ENCODE data around the gene ITGBL1. TPM values are rescaled to one million over a fixed set of nuclear protein-coding genes. Genes with fewer than 3 reads are reported as not detected.
A peak's percentile ranks its signal among the peaks of the same experiment; 100 is the strongest.

Gene ITGBL1
- total RNA-seq, 4 donors from 2014 or later = 0.61 to 6.7 (median 5.0) TPM

GRCh38 chr13:101516262-101516661, 63.8 kb downstream of the ITGBL1 start:
- Histone ChIP-seq H3K36me3 (no peaks in the 10 kb centered on the region), H3K9me3 (no peaks in the 10 kb centered on the region), H3K27ac (no peak overlapping the region), H3K4me1 (no peaks in the 10 kb centered on the region), H3K4me3 (no peak overlapping the region), H3K27me3 (no peaks in the 10 kb centered on the region)
- TF ChIP-seq POLR2A (IDR thresholded peaks at IDR 0.05) = no peak
- TF ChIP-seq, protein P1, sequence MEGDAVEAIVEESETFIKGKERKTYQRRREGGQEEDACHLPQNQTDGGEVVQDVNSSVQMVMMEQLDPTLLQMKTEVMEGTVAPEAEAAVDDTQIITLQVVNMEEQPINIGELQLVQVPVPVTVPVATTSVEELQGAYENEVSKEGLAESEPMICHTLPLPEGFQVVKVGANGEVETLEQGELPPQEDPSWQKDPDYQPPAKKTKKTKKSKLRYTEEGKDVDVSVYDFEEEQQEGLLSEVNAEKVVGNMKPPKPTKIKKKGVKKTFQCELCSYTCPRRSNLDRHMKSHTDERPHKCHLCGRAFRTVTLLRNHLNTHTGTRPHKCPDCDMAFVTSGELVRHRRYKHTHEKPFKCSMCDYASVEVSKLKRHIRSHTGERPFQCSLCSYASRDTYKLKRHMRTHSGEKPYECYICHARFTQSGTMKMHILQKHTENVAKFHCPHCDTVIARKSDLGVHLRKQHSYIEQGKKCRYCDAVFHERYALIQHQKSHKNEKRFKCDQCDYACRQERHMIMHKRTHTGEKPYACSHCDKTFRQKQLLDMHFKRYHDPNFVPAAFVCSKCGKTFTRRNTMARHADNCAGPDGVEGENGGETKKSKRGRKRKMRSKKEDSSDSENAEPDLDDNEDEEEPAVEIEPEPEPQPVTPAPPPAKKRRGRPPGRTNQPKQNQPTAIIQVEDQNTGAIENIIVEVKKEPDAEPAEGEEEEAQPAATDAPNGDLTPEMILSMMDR (IDR thresholded peaks at IDR 0.05 in 4 of 5, conservative IDR thresholded peaks at IDR 0.05 in 1 of 5) = no peak
- DNase-seq (no peak), ATAC-seq (no peak)
- in situ Hi-C loops (cut with MboI; ENCODE audit: low sequenced_read_pairs in 4 of 4) = loop anchor here in 3 of 4 donors (10.0 to 25.0 kb wide), 2 partner anchors 239 to 246 kb away; no protein-coding TSS in a partner anchor
- intact Hi-C loops (cut with DNase I; ENCODE audit: low total_unique reads) = no loop called here

GRCh38 chr13:101520672-101521071, 68.2 kb downstream of the ITGBL1 start:
- in situ Hi-C loops (cut with MboI; ENCODE audit: low sequenced_read_pairs in 4 of 4) = loop anchor here in 2 of 4 donors (25.0 kb wide), 1 partner anchor 242 kb away; no protein-coding TSS in a partner anchor
- DNase-seq = no peak

GRCh38 chr13:101521371-101521770, 68.9 kb downstream of the ITGBL1 start:
- TF ChIP-seq POLR2A (IDR thresholded peaks at IDR 0.05) = no peak
- TF ChIP-seq, protein P1 (IDR thresholded peaks at IDR 0.05 in 4 of 5, conservative IDR thresholded peaks at IDR 0.05 in 1 of 5) = no peak

More at GRCh38 chr13:101520672-101521071, 68.2 kb downstream of the ITGBL1 start:
- no peak for TF ChIP-seq POLR2A (IDR thresholded peaks at IDR 0.05)
- TF ChIP-seq, protein P1 (IDR thresholded peaks at IDR 0.05 in 4 of 5, conservative IDR thresholded peaks at IDR 0.05 in 1 of 5) = no peak
- H3K4me1 ChIP-seq = no peaks in the 10 kb centered on the region
- no peaks in the 10 kb centered on the region for H3K9me3 ChIP-seq
- no peaks in the 10 kb centered on the region for H3K27me3 ChIP-seq
- intact Hi-C loops (cut with DNase I; ENCODE audit: low total_unique reads) = loop anchor here (10.0 kb wide), 1 partner anchor 174 kb away; no protein-coding TSS in a partner anchor
- no peak overlapping the region for H3K4me3 ChIP-seq
- H3K27ac ChIP-seq = no peak overlapping the region
- ATAC-seq = no peak
- no peaks in the 10 kb centered on the region for H3K36me3 ChIP-seq

DNA sequence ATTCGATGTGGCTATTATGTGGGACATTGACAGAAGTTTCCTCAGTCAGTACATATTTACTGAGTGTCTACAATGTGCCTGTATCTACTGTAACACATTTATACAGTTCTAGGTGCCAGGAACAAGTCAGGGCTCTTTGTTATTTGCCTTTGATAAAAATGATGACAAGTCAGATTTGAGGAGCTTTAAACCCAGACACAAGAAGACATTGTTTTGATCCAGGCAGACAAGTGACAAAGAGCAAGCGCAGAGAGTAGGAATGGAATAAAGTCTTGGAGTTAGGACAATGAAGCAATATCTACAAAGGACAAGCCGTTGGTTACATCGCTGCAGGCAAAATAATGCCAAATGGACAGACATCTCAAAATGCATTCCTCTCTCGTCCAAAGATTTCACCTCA, 70.1 kb downstream of the ITGBL1 start:
- no peak for ATAC-seq

More at GRCh38 chr13:101521371-101521770, 68.9 kb downstream of the ITGBL1 start:
- Histone ChIP-seq H3K27ac (no peak overlapping the region), H3K36me3 (no peaks in the 10 kb centered on the region), H3K4me3 (no peak overlapping the region), H3K9me3 (no peaks in the 10 kb centered on the region), H3K4me1 (no peaks in the 10 kb centered on the region), H3K27me3 (no peaks in the 10 kb centered on the region)
- intact Hi-C loops (cut with DNase I; ENCODE audit: low total_unique reads) = loop anchor here (10.0 kb wide), 1 partner anchor 173 kb away; no protein-coding TSS in a partner anchor
- no peak for ATAC-seq
- DNase-seq = no peak
- in situ Hi-C loops (cut with MboI; ENCODE audit: low sequenced_read_pairs in 4 of 4) = loop anchor here in 2 of 4 donors (25.0 kb wide), 1 partner anchor 241 kb away; no protein-coding TSS in a partner anchor

More for the DNA sequence above, 70.1 kb downstream of the ITGBL1 start:
- in situ Hi-C loops (cut with MboI; ENCODE audit: low sequenced_read_pairs in 4 of 4) (loop anchor here in 2 of 4 donors (25.0 kb wide), 1 partner anchor 240 kb away; no protein-coding TSS in a partner anchor), intact Hi-C loops (cut with DNase I; ENCODE audit: low total_unique reads) (loop anchor here (10.0 kb wide), 1 partner anchor 172 kb away; no protein-coding TSS in a partner anchor)
- Histone ChIP-seq H3K9me3 (no peaks in the 10 kb centered on the region), H3K4me3 (no peak overlapping the region), H3K27ac (peak overlapping the region in 3 of 4 donors; percentile 35 to 54 (median 49)), H3K27me3 (no peaks in the 10 kb centered on the region), H3K36me3 (no peaks in the 10 kb centered on the region), H3K4me1 (no peaks in the 10 kb centered on the region)
- no peak for DNase-seq
- no peak for TF ChIP-seq POLR2A (IDR thresholded peaks at IDR 0.05)
- TF ChIP-seq, protein P1 (IDR thresholded peaks at IDR 0.05 in 4 of 5, conservative IDR thresholded peaks at IDR 0.05 in 1 of 5) = no peak
